HEK293 (cell line): ENCODE results near the gene GCK.

ENCODE experiments used
- BCL11A ChIP-seq: fragments of 450-650 bp; formaldehyde crosslinking; IDR thresholded peaks from 2 replicates; pipeline ENCODE4 v1.5.1; 2016; ENCODE audit warnings: low read depth, missing biosample characterization, missing genetic modification characterization
- CTCF ChIP-seq: fragments of 450-650 bp; formaldehyde crosslinking; IDR thresholded peaks from 2 replicates; pipeline ENCODE4 v1.5.1; 2016; ENCODE audit warnings: missing biosample characterization, missing genetic modification characterization
- GLI4 ChIP-seq: fragments of 450-650 bp; formaldehyde crosslinking; IDR thresholded peaks from 2 replicates; pipeline ENCODE4 v1.5.1; 2016; ENCODE audit warnings: missing biosample characterization, missing genetic modification characterization
- HOXC10 ChIP-seq: sonication (generic); formaldehyde crosslinking; IDR thresholded peaks from 2 replicates; pipeline ENCODE4 v1.8.1; 2023; ENCODE audit warnings: mild to moderate bottlenecking, missing genetic modification reagents
- KLF10 ChIP-seq: fragments of 450-650 bp; IDR thresholded peaks from 2 replicates; pipeline ENCODE4 v1.5.1; 2018; ENCODE audit warnings: missing biosample characterization, mild to moderate bottlenecking, missing genetic modification characterization
- ZFHX2 ChIP-seq: fragments of 450-650 bp; formaldehyde crosslinking; conservative IDR thresholded peaks from 2 replicates; pipeline ENCODE4 v1.5.1; 2016; ENCODE audit warnings: missing biosample characterization, missing genetic modification characterization
- ZNF423 ChIP-seq: fragments of 450-650 bp; formaldehyde crosslinking; IDR thresholded peaks from 2 replicates; pipeline ENCODE4 v1.5.1; 2016; ENCODE audit warnings: missing biosample characterization, missing genetic modification characterization
- ZNF707 ChIP-seq: fragments of 450-650 bp; formaldehyde crosslinking; IDR thresholded peaks from 2 replicates; pipeline ENCODE4 v1.5.1; 2016; ENCODE audit warnings: missing biosample characterization, missing genetic modification characterization
- ZNF830 ChIP-seq: fragments of 450-650 bp; IDR thresholded peaks from 2 replicates; pipeline ENCODE4 v1.5.0; 2018; ENCODE audit warnings: missing biosample characterization, missing genetic modification characterization, low read depth, mild to moderate bottlenecking, moderate library complexity

DNA sequence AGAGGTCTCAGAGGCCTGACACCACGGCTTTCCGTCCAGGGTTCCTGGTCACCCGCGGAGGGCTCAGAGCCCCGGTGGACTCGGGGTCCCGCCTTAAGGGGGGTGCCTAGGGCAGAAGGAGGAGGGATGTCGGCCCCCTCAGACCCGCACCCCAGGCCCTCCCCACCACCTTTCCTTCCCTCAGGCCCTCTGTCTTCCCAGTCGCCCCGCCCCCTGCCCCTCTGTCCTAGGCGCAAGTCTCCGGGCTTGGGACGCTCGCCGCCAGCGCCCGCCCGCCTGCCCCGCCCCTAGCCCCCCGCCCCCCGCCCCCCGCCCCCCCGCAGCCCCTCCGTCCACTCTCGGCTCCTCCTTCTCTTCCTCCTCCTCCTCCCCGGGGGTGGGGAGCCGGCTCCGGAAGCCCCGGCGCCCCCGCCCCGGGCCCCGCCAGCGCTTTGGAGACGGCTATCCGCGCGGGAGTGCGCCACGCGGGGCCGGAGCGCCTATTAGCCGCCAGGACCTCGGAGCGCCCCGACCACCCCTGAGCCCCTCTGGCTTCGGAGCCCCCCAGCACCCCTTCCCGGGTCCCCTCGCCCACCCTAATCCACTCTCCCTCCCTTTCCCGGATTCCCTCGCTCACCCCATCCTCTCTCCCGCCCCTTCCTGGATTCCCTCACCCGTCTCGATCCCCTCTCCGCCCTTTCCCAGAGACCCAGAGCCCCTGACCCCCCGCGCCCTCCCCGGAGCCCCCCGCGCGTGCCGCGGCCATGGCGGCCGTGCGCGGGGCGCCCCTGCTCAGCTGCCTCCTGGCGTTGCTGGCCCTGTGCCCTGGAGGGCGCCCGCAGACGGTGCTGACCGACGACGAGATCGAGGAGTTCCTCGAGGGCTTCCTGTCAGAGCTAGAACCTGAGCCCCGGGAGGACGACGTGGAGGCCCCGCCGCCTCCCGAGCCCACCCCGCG is 85.0 kb downstream of the GCK start, which contains the start of gene AEBP1:
- TF ChIP-seq ZFHX2 (tag by site-specific recombination) (no peak), GLI4 (tag by site-specific recombination) (no peak), ZNF830 (tag by site-specific recombination) (no peak), HOXC10 (CRISPR knock-in tag) (no peak), ZNF707 (tag by site-specific recombination) (no peak), CTCF (tag by site-specific recombination) (no peak), KLF10 (tag by site-specific recombination) (no peak), ZNF423 (tag by site-specific recombination) (no peak), BCL11A (no peak)
